GM23338 (cell line): ENCODE data around the gene IRS1. TPM values are rescaled to one million over a fixed set of nuclear protein-coding genes. Genes with fewer than 3 reads are reported as not detected.

Experiments
- ATAC-seq: fragments of 200-7000 bp; cut with Tn5 transposase; 3 replicates; pipeline ENCODE4 v1.9.1; 2020
- DNase-seq: peaks from one replicate; pipeline ENCODE4 v3.0.0-alpha.2; 2015; ENCODE audit warnings: low spot score
- H2AFZ ChIP-seq: fragments of 200-600 bp; sonication (generic); 2 replicates; pipeline ENCODE4 v1.8.0; 2016; ENCODE audit warnings: antibody characterized with exemption, mild to moderate bottlenecking, moderate library complexity
- H3F3A ChIP-seq: fragments of 200-600 bp; sonication (generic); replicated peaks from 2 replicates; pipeline ENCODE4 v1.8.0; 2017; ENCODE audit warnings: antibody characterized with exemption, mixed run types, low read depth
- H3K27ac ChIP-seq: fragments of 200-600 bp; sonication (generic); 2 replicates; pipeline ENCODE4 v1.6.1; 2016; ENCODE audit warnings: low read depth
- H3K27me3 ChIP-seq: fragments of 200-600 bp; sonication (generic); 2 replicates; pipeline ENCODE4 v1.8.0; 2016; ENCODE audit warnings: mild to moderate bottlenecking, mixed run types, moderate library complexity; ENCODE audit not compliant: insufficient read depth
- H3K36me3 ChIP-seq: fragments of 200-600 bp; sonication (generic); 2 replicates; pipeline ENCODE4 v1.8.0; 2016; ENCODE audit warnings: mild to moderate bottlenecking; ENCODE audit not compliant: insufficient read depth
- H3K4me1 ChIP-seq: fragments of 200-600 bp; sonication (generic); 2 replicates; pipeline ENCODE4 v1.8.0; 2016; ENCODE audit warnings: mild to moderate bottlenecking, moderate library complexity; ENCODE audit not compliant: insufficient read depth
- H3K4me2 ChIP-seq: fragments of 200-600 bp; sonication (generic); 2 replicates; pipeline ENCODE4 v1.7.1; 2017; ENCODE audit warnings: mixed run types
- H3K4me3 ChIP-seq: fragments of 200-600 bp; sonication (generic); 2 replicates; pipeline ENCODE4 v1.6.1; 2016; ENCODE audit warnings: mixed run types
- H3K79me2 ChIP-seq: fragments of 200-600 bp; sonication (generic); replicated peaks from 2 replicates; pipeline ENCODE4 v1.8.0; 2017; ENCODE audit warnings: mild to moderate bottlenecking; ENCODE audit not compliant: insufficient read depth
- H3K9me2 ChIP-seq: fragments of 200-600 bp; sonication (generic); 2 replicates; pipeline ENCODE4 v1.8.0; 2017; ENCODE audit not compliant: insufficient read depth
- H4K20me1 ChIP-seq: fragments of 200-600 bp; sonication (generic); replicated peaks from 2 replicates; pipeline ENCODE4 v1.8.0; 2017; ENCODE audit warnings: mild to moderate bottlenecking; ENCODE audit not compliant: insufficient read depth
- H3K27ac Mint-ChIP-seq: 2 replicates; pipeline ENCODE4 v1.8.0; 2020; ENCODE audit warnings: inconsistent platforms, mild to moderate bottlenecking, moderate library complexity, mixed read lengths
- H3K27me3 Mint-ChIP-seq: 3 replicates; pipeline ENCODE4 v1.8.0; 2022; ENCODE audit warnings: low read depth, mild to moderate bottlenecking, moderate library complexity, mixed read lengths, inconsistent platforms; ENCODE audit not compliant: insufficient read depth, poor library complexity
- H3K36me3 Mint-ChIP-seq: 3 replicates; pipeline ENCODE4 v1.8.0; 2021; ENCODE audit warnings: low read depth, mild to moderate bottlenecking, inconsistent platforms, moderate library complexity, mixed read lengths
- H3K4me1 Mint-ChIP-seq: 3 replicates; pipeline ENCODE4 v1.8.0; 2020; ENCODE audit warnings: mild to moderate bottlenecking, inconsistent platforms, mixed read lengths
- H3K4me3 Mint-ChIP-seq: 3 replicates; pipeline ENCODE4 v1.8.0; 2021; ENCODE audit warnings: moderate library complexity, mild to moderate bottlenecking, inconsistent platforms, mixed read lengths
- H3K9me3 Mint-ChIP-seq: 3 replicates; pipeline ENCODE4 v1.8.0; 2020; ENCODE audit warnings: moderate library complexity, mild to moderate bottlenecking, inconsistent platforms, mixed read lengths
- CREB1 ChIP-seq: fragments of 250-450 bp; sonication (Bioruptor Pico); IDR thresholded peaks from 2 replicates; pipeline ENCODE4 v1.5.0; 2020; ENCODE audit warnings: low read depth, mild to moderate bottlenecking, moderate library complexity
- ETS1 ChIP-seq: IDR thresholded peaks from 2 replicates; pipeline ENCODE4 v1.6.1; 2016; ENCODE audit warnings: antibody characterized with exemption
- EZH2 ChIP-seq: fragments of 200-600 bp; sonication (generic); IDR thresholded peaks from one replicate; pipeline ENCODE4 v1.8.0; 2017; ENCODE audit warnings: antibody characterized with exemption, mild to moderate bottlenecking, low read depth; ENCODE audit not compliant: unreplicated experiment
- EZH2phosphoT487 ChIP-seq: fragments of 200-600 bp; sonication (generic); IDR thresholded peaks from one replicate; pipeline ENCODE4 v1.8.1; 2018; ENCODE audit warnings: antibody characterized with exemption; ENCODE audit not compliant: unreplicated experiment
- JUNB ChIP-seq: IDR thresholded peaks from one replicate; pipeline ENCODE4 v1.6.1; 2016; ENCODE audit warnings: antibody characterized with exemption; ENCODE audit not compliant: unreplicated experiment
- POLR2AphosphoS5 ChIP-seq: IDR thresholded peaks from 2 replicates; pipeline ENCODE4 v1.6.1; 2016; ENCODE audit warnings: antibody characterized with exemption, low read depth
- REST ChIP-seq: IDR thresholded peaks from one replicate; pipeline ENCODE4 v1.6.1; 2018; ENCODE audit warnings: antibody characterized with exemption; ENCODE audit not compliant: unreplicated experiment
- ZNF114 ChIP-seq: fragments of 250-450 bp; sonication (Bioruptor Pico); IDR thresholded peaks from 2 replicates; pipeline ENCODE4 v1.5.0; 2020; ENCODE audit warnings: mild to moderate bottlenecking, moderate library complexity
- ZNF331 ChIP-seq: fragments of 250-450 bp; sonication (Bioruptor Pico); IDR thresholded peaks from 2 replicates; pipeline ENCODE4 v1.5.0; 2020; ENCODE audit warnings: low read depth, mild to moderate bottlenecking, moderate library complexity
- ZNF462 ChIP-seq: fragments of 250-450 bp; sonication (Bioruptor Pico); IDR thresholded peaks from 2 replicates; pipeline ENCODE4 v1.5.0; 2020; ENCODE audit warnings: mild to moderate bottlenecking, moderate library complexity
- polyA plus RNA-seq: library from polyadenylated mRNA; unstranded; fragments of >200 nt; fragmentation: Nextera tagmentation; extraction: Ambion mirVana; gene quantifications from 2 replicates; pipeline ENCODE4 v1.2.1, GENCODE V29; 2016
- total RNA-seq: library from RNA; depleted of rRNA; stranded (reverse); fragments of >200 nt; shearing (Covaris generic); gene quantifications from 2 replicates; pipeline ENCODE4 v1.2.3, GENCODE V29; 2014
- TF ChIP-seq, protein P1 (sequence below), 2 experiments: fragments of 200-600 bp in 1 of 2; sonication (generic) in 1 of 2; conservative IDR thresholded peaks; 2 replicates each; pipeline versions ENCODE4 v1.5.1 to v1.6.1; 2016 to 2017; ENCODE audit warnings: antibody characterized with exemption in 2 of 2, low read depth in 2 of 2, mild to moderate bottlenecking in 2 of 2, moderate library complexity in 1 of 2

IRS1 gene
- total and polyA plus RNA-seq, 2 experiments from 2014 or later = 6.9 to 26.2 TPM

DNA sequence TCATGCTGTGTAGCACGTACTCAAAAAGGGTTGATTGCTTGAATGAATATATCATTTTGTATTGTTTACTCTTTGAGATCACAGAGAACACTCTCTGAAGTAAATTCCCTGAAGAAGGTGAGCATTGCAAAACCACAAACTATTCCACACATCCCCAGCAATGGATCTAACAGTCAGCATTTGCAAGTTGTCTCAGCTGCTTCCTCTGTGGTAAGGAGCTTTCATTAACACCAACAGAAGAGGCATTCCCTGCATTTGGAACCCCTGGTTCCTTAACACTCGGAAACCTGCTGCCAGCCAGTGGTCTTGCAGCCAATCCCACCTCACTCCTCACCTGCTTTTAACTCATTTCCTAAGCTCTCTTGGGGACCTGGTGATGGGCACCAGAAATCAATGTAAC lies 108.4 kb downstream of the IRS1 start (continued):
- no peak for TF ChIP-seq ZNF462 (CRISPR knock-in tag)
- TF ChIP-seq, protein P1, sequence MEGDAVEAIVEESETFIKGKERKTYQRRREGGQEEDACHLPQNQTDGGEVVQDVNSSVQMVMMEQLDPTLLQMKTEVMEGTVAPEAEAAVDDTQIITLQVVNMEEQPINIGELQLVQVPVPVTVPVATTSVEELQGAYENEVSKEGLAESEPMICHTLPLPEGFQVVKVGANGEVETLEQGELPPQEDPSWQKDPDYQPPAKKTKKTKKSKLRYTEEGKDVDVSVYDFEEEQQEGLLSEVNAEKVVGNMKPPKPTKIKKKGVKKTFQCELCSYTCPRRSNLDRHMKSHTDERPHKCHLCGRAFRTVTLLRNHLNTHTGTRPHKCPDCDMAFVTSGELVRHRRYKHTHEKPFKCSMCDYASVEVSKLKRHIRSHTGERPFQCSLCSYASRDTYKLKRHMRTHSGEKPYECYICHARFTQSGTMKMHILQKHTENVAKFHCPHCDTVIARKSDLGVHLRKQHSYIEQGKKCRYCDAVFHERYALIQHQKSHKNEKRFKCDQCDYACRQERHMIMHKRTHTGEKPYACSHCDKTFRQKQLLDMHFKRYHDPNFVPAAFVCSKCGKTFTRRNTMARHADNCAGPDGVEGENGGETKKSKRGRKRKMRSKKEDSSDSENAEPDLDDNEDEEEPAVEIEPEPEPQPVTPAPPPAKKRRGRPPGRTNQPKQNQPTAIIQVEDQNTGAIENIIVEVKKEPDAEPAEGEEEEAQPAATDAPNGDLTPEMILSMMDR (conservative IDR thresholded peaks at IDR 0.05; ENCODE audit: low read depth in 2 of 2) = no peak
- TF ChIP-seq ETS1 = no peak
- TF ChIP-seq JUNB = no peak

DNA sequence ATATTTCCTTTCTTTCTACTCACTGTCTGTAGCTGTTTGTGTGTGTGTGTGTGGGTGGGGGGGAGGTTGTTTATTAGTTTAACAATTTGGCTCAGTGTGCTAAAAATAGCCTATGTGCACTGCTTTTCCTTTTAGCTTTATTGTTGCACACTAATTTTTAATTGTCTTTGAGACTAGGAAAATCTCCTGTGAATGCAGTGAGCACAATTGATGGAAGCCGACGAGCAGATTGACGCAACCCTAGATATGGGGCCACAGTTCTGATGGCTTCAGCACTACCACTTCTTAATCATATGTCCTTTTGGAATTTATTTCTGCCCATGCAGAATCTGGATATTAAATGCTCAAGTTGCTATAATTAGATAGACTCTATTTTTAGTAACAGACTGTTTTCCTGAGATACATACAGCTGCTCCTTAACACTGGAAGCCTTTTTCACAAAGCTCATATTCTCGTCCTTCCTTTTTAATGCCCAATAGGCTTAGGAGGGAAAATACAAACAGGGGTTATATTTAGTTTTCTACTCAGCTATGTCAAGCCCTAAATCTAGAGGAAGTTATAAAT lies 109.1 kb downstream of the IRS1 start:
- ATAC-seq = no peak
- H2AFZ ChIP-seq = no peak overlapping the region
- H3K4me2 ChIP-seq = no peak overlapping the region
- TF ChIP-seq POLR2AphosphoS5 (no peak), REST (no peak), EZH2 (no peak), CREB1 (CRISPR knock-in tag) (no peak), EZH2phosphoT487 (no peak), ZNF114 (CRISPR knock-in tag) (no peak), ZNF331 (CRISPR knock-in tag) (no peak), ETS1 (no peak), JUNB (no peak)

More for the DNA sequence above, 109.1 kb downstream of the IRS1 start:
- Histone ChIP-seq H3K27me3 (no peaks in the 10 kb centered on the region), H3F3A (no peaks in the 10 kb centered on the region), H3K4me3 (no peak overlapping the region), H3K9me2 (no peaks in the 10 kb centered on the region), H3K27ac (no peak overlapping the region), H3K79me2 (no peaks in the 10 kb centered on the region), H3K4me1 (peaks cover 7% of the 10 kb centered on the region), H3K36me3 (no peaks in the 10 kb centered on the region), H4K20me1 (no peaks in the 10 kb centered on the region)
- no peaks in the 10 kb centered on the region for H3K27me3 Mint-ChIP-seq
- peaks cover 4% of the 10 kb centered on the region; the same call in 1 of the 3 replicates for H3K9me3 Mint-ChIP-seq
- peaks cover 29% of the 10 kb centered on the region for H3K4me1 Mint-ChIP-seq
- no peak overlapping the region for H3K27ac Mint-ChIP-seq
- H3K4me3 Mint-ChIP-seq = no peak overlapping the region
- no peak for DNase-seq
- H3K36me3 Mint-ChIP-seq = no peaks in the 10 kb centered on the region
